ENCODE results near the gene CD2AP. TPM values are rescaled to one million over a fixed set of nuclear protein-coding genes. Genes with fewer than 3 reads are reported as not detected.
"Not testable (repeated sequence)": the region's sequence is repeated elsewhere in the genome, so short reads cannot be mapped to it uniquely, and the experiment has no call there.

The CD2AP gene, protein sequence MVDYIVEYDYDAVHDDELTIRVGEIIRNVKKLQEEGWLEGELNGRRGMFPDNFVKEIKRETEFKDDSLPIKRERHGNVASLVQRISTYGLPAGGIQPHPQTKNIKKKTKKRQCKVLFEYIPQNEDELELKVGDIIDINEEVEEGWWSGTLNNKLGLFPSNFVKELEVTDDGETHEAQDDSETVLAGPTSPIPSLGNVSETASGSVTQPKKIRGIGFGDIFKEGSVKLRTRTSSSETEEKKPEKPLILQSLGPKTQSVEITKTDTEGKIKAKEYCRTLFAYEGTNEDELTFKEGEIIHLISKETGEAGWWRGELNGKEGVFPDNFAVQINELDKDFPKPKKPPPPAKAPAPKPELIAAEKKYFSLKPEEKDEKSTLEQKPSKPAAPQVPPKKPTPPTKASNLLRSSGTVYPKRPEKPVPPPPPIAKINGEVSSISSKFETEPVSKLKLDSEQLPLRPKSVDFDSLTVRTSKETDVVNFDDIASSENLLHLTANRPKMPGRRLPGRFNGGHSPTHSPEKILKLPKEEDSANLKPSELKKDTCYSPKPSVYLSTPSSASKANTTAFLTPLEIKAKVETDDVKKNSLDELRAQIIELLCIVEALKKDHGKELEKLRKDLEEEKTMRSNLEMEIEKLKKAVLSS
- total RNA-seq, result 27.3 and 29.3 TPM in 2 replicates

DNA sequence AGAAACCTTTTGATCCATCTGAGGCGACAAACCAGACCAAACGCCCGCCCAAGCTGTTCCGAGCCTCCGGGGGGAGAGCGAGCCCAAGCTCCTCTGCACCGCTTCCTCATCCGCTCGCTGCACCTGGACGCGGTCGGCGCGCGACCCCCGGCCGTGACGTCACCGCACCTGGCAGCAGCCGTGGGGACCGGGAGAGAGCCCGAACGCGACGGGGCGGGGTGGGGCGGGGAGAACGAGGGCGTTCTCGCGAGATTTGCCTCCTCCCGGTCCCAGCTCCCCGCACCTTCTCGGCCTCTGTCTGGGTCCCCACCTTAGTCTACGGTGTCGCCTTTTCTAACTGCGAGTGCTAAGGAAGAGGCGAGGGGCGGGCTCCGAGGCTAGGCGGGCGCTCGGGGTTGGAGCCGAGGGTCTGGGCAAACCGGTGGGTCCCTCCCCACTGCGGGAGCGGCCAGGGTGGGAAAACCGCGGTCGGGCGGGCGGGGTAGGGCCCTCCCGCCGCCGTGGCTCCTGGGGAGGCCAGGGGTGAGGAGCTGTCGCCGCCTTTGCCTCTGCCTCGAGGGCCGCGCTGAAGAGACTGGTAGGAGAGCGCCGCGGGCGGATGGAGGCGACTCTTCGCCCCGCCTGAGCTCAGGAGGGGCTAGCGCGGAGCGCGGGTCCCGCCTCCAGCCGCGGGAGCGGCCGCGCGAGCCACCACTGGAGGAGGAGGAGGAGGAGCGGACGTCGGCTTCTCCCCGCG lies at the start of gene CD2AP:
TSS of gene CD2AP (plus strand) at position 293 of the 736 bp plus-strand sequence. CDS start 456 bp downstream, outside the sequence.
- Mint-ChIP-seq H3K27ac (peak within 1 kb of the TSS; percentile 96), H3K4me1 (ENCODE audit: low read depth) (peaks cover 45% of the 10 kb centered on the region), H3K4me3 (peak within 1 kb of the TSS; percentile 99), H3K9me3 (no peaks in the 10 kb centered on the region), H3K27me3 (ENCODE audit: insufficient read depth) (peaks cover 4% of the 10 kb centered on the region), H3K36me3 (ENCODE audit: low read depth) (peaks cover 2% of the 10 kb centered on the region)
- intact Hi-C loops (cut with micrococcal nuclease), result loop anchor here (1.0 to 5.0 kb wide), 4 partner anchors 63 to 1986 kb away; partner anchors contain the start of genes CENPQ and MMUT
- DNase-seq (ENCODE audit: low spot score), result peak; percentile 79

DNA sequence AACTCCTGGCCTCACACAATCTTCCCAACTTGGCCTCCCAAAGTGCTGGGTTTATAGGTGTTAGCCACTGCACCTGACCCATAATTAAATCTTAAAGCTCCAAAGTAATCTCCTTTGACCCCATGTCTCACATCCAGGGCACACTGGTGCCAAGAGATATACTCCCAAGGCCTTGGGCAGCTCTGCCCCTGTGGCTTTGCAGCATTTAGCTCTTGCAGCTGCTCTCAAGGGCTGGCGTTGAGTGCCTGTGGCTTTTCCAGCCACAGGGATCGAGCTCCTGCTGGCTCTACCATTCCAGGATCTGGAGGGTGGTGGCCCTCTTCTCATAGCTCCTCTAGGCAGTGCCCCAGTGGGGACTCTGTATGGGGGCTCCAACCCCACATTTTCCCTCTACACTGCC lies 49.3 kb upstream of the CD2AP start:
- H3K27me3 Mint-ChIP-seq (ENCODE audit: insufficient read depth), result peaks cover 7% of the 10 kb centered on the region
- H3K4me3 Mint-ChIP-seq, result no peak overlapping the region
- peaks cover 9% of the 10 kb centered on the region for H3K4me1 Mint-ChIP-seq (ENCODE audit: low read depth)
- no peaks in the 10 kb centered on the region for H3K36me3 Mint-ChIP-seq (ENCODE audit: low read depth)
- peaks cover 46% of the 10 kb centered on the region for H3K9me3 Mint-ChIP-seq
- intact Hi-C loops (cut with micrococcal nuclease), result no loop called here
- no peak overlapping the region for H3K27ac Mint-ChIP-seq
- no peak for DNase-seq (ENCODE audit: low spot score)

DNA sequence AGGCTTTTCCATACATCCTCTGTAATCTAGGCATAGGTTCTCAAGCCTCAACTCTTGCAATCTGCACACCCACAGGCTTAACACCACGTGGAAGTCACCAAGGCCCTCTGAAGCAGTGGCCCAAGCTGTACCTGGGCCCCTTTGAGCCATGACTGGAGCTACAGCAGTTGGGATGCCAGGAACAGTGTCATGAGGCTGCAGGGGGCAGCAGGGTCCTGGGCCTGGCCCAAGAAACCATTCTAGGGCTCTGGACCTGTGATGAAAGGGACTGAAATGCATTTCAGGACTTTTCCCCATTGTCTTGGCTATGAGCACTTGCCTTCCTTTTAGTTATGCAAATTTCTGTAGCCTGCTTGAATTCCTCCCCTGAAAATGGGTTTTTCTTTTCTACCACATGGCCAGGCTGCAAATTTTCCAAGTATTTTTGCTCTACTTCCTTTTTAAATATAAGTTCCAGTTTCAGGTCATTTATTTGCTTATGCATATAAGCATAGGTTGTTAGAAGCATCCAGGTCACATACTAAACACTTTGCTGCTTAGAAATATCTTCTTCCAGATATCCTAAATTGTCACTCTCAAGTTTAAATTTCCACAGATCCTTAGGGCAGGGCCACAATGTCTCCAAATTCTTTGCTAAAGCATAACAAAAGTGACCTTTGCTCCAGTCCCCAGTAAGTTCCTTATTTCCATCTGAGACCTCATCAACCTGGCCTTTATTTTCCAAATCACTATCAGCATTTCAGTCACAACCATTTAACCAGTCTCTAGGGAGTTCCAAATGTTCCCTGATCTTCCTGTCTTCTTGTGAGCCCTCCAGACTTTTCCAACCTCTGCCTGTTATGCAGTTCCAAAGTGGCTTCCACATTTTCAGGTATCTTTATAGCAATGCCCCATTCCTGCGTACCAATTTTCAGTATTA lies 48.6 kb upstream of the CD2AP start:
- Mint-ChIP-seq H3K27me3 (ENCODE audit: insufficient read depth) (peaks cover 7% of the 10 kb centered on the region), H3K4me1 (ENCODE audit: low read depth) (peaks cover 9% of the 10 kb centered on the region), H3K36me3 (ENCODE audit: low read depth) (no peaks in the 10 kb centered on the region), H3K9me3 (peaks cover 46% of the 10 kb centered on the region), H3K4me3 (no peak overlapping the region), H3K27ac (no peak overlapping the region)
- intact Hi-C loops (cut with micrococcal nuclease), result no loop called here
- no peak for DNase-seq (ENCODE audit: low spot score)

DNA sequence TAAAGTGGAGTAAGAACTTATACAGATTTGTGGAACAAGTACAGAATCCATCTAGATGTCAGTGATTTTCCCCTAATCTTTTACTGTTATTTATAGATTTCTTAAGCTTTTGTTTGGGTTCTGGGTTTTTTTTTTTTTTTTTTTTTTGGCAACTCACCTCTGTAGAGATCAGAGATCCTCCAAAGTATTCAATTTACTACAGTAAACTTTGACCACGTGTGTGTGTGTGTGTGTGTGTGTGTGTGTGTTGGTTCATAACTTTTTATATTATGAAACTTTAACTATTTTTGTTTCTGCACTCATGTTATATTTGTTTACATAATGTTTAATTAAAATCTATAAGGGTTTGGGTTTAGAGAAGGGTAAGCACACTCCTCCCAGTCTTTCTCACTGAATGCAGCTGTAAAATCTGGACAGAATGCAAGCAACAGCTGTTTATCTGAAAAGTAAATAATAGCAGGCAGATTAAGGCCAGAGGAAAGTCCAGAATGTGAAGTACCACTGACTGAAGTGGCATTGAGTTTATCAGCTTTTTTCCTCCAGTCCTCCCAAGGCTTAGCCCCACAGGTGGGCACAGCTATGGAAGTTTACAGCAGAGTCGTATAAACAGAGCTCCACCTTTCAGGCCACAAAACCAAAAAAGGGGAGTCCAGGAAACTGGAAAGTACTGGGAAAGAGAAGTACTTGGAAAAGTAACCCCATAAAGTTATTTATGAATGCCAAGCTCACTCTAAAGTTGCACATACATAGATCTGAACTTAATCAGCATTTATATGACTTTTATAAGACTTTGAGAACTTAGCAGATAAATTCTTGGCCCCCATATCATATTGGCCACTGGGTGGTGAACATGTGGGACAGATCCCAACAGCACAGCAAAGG lies 43.0 kb upstream of the CD2AP start:
- H3K27me3 Mint-ChIP-seq (ENCODE audit: insufficient read depth), result peaks cover 15% of the 10 kb centered on the region
- intact Hi-C loops (cut with micrococcal nuclease), result no loop called here
- no peak overlapping the region for H3K4me3 Mint-ChIP-seq
- H3K27ac Mint-ChIP-seq, result no peak overlapping the region
- DNase-seq (ENCODE audit: low spot score), result no peak
- H3K36me3 Mint-ChIP-seq (ENCODE audit: low read depth), result no peaks in the 10 kb centered on the region
- H3K4me1 Mint-ChIP-seq (ENCODE audit: low read depth), result peaks cover 5% of the 10 kb centered on the region
- H3K9me3 Mint-ChIP-seq, result peaks cover 19% of the 10 kb centered on the region

DNA sequence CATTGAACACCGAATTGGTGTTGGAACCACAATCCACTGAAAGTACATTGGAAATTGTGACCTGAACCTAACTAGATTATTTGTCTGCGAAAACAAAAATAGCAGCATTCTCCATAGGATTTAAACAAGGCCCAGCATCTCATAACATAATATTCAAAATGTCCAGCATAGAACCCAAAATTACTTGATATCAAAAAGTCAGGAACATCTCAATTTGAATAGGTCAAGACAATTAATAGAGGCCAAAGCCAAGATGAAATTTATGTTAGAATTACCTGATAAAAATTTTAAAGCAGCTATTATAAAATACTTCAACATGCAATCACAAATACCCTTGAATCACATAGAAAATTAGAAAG lies 42.4 kb upstream of the CD2AP start:
- intact Hi-C loops (cut with micrococcal nuclease), result no loop called here
- Mint-ChIP-seq H3K36me3 (ENCODE audit: low read depth) (no peaks in the 10 kb centered on the region), H3K4me1 (ENCODE audit: low read depth) (peaks cover 5% of the 10 kb centered on the region), H3K27ac (no peak overlapping the region), H3K9me3 (peaks cover 15% of the 10 kb centered on the region), H3K4me3 (no peak overlapping the region), H3K27me3 (ENCODE audit: insufficient read depth) (peaks cover 15% of the 10 kb centered on the region)
- DNase-seq (ENCODE audit: low spot score), result no peak

DNA sequence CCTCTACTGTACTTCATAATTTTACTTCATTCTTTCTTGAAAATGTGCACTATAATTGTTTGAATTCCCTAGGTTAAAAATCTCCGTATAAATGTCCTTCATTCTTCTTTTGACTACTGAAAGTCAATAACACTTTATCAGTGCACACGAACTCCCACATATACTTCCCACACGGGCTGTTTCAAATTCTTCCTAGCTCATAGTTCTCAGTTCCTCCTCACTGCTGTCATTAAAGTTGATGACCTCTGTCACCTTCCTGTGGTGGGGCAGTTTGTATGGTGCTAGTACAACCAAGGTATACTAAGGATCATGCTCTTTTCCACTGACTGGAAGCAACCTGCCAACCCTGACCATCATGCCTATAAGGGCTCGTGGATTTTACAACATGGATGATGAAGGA lies 40.0 kb upstream of the CD2AP start:
- Mint-ChIP-seq H3K27ac (no peak overlapping the region), H3K36me3 (ENCODE audit: low read depth) (no peaks in the 10 kb centered on the region), H3K4me3 (no peak overlapping the region), H3K4me1 (ENCODE audit: low read depth) (peaks cover 5% of the 10 kb centered on the region), H3K9me3 (no peaks in the 10 kb centered on the region), H3K27me3 (ENCODE audit: insufficient read depth) (peaks cover 13% of the 10 kb centered on the region)
- DNase-seq (ENCODE audit: low spot score), result no peak
- intact Hi-C loops (cut with micrococcal nuclease), result no loop called here

DNA sequence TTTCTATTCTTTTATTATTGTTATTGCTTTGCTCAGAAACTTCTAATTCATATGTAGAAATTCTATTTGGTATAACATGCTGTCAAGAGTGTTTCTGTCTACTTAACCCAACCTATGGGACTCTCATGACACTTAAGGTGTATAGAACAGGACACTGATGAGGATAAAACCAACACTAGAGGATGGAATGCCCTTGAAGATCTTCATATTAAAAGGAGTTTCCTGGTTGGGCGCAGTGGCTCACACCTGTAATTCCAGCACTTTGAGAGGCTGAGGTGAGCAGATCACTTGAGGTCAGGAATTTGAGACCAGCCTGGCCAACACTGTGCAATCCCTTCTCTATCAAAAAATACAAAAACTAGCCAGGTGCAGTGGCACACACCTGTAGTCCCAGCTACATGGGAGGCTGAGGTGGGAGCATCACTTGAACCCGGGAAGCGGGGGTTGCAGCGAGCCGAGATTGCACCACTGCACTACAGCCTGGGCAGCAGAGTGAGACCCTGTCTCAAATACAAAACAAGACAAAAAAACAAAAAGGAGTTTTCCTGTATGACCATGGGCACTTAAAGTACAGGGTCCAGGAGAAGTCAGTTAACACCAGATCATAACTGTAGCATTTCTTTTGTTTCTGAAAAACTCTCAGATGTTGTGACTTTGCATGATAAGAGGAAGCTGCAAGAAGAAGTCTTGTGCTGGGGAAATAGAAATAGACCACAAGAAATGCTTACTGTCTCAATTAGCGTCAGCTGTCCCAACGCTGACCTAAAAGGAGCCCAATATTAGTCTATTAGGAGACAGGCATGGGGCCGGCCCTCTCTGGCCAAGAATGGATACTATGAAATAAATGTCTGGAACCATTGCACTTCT lies 38.9 kb upstream of the CD2AP start:
- Mint-ChIP-seq H3K36me3 (ENCODE audit: low read depth) (no peaks in the 10 kb centered on the region), H3K27me3 (ENCODE audit: insufficient read depth) (peaks cover 11% of the 10 kb centered on the region)

DNA sequence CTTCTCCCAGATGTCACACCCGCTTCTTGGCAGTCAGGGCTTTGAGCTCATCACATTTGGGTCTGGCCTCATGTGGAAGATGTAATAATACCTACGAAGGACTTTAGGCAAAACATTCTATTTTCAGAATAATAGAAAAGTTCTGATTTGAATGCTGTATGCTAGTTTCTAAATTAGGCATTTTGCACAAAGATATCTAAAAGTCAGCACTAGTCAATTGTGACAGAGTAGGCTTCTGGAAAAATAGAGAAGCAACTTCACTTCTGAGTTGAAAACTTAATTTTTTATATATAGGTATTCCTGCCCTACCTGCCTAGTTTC lies 38.3 kb upstream of the CD2AP start:
- Mint-ChIP-seq H3K9me3 (no peaks in the 10 kb centered on the region), H3K27me3 (ENCODE audit: insufficient read depth) (peaks cover 11% of the 10 kb centered on the region), H3K4me3 (no peak overlapping the region), H3K4me1 (ENCODE audit: low read depth) (peaks cover 5% of the 10 kb centered on the region), H3K36me3 (ENCODE audit: low read depth) (no peaks in the 10 kb centered on the region), H3K27ac (no peak overlapping the region)
- intact Hi-C loops (cut with micrococcal nuclease), result no loop called here
- DNase-seq (ENCODE audit: low spot score), result no peak

More for the DNA sequence above, 38.9 kb upstream of the CD2AP start:
- H3K9me3 Mint-ChIP-seq, result no peaks in the 10 kb centered on the region
- intact Hi-C loops (cut with micrococcal nuclease), result no loop called here
- H3K27ac Mint-ChIP-seq, result no peak overlapping the region
- no peak overlapping the region for H3K4me3 Mint-ChIP-seq
- peaks cover 5% of the 10 kb centered on the region for H3K4me1 Mint-ChIP-seq (ENCODE audit: low read depth)
- no peak for DNase-seq (ENCODE audit: low spot score)

DNA sequence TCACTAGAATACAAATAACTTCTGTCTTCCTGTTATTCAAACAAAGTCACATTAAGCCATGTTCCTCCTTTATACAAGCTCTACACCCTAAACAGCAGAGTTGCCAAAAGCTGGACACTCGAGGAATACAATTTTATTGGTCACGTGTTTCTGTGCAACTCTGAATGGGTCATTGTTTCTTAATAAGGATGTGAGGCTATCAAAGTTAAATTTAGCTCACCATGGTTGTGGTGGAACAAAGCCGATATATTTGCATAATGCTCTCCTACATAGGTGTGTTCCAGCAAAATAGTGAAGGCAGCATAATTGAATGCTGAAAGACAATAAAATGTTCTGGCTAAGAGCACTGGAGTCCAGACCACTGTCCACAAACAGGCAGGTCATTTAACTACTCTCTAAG lies 36.9 kb upstream of the CD2AP start:
- no peak for DNase-seq (ENCODE audit: low spot score)
- Mint-ChIP-seq H3K27ac (no peak overlapping the region), H3K36me3 (ENCODE audit: low read depth) (no peaks in the 10 kb centered on the region), H3K9me3 (no peaks in the 10 kb centered on the region), H3K4me1 (ENCODE audit: low read depth) (peaks cover 5% of the 10 kb centered on the region), H3K4me3 (no peak overlapping the region), H3K27me3 (ENCODE audit: insufficient read depth) (peaks cover 9% of the 10 kb centered on the region)
- intact Hi-C loops (cut with micrococcal nuclease), result no loop called here

DNA sequence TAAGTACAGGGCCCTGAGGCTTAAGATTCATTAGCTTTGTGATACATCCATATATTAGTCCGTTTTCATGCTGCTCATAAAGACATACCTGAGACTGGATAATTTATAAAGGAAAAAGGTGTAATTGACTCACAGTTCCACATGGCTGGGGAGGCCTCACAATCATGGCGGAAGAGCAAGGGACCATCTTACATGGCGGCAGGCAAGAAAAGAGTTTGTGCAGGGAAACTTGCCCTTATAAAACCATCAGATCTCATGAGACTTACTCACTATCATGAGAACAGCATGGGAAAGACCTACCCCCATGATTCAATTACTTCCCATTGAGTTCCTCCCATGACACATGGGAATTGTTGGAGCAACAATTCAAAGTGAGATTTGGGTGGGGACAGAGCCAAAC lies 32.6 kb upstream of the CD2AP start:
- H3K27me3 Mint-ChIP-seq (ENCODE audit: insufficient read depth); H3K9me3 Mint-ChIP-seq; DNase-seq (ENCODE audit: low spot score); intact Hi-C loops (cut with micrococcal nuclease); H3K36me3 Mint-ChIP-seq (ENCODE audit: low read depth); H3K4me3 Mint-ChIP-seq; H3K27ac Mint-ChIP-seq: not testable (repeated sequence)
- peaks cover 12% of the 10 kb centered on the region for H3K4me1 Mint-ChIP-seq (ENCODE audit: low read depth)

DNA sequence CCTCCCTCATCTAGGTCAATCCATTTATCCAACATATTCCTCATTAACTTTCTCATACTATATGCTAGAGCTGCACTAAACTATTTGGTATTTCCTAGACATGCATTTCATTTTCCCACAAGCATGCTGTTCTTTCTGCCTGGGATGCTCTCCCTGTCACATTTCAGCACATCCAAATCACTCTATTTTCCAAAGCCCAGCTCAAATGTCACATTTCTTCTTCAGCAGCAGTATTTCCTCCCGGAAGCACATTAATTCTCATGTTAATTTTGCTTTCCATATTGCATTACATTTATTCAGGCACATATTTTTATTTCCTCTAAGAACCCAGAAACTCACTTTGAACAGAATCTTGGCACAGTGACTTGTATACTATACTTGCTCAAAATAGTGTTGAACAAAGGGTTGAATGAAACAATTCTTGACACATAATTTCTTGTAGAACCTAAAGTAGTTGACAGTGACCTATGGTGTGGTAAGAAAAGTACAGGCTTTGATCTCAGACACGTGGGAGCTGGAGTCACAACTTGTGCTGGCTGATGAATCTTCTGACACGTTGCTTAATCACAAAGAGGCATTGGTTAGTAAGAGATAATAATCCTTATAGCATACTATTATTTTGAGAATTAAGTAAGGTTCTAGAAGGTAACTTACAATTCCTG lies 30.8 kb upstream of the CD2AP start:
- no peaks in the 10 kb centered on the region for H3K9me3 Mint-ChIP-seq
- H3K27ac Mint-ChIP-seq, result no peak overlapping the region
- H3K4me1 Mint-ChIP-seq (ENCODE audit: low read depth), result peaks cover 12% of the 10 kb centered on the region
- H3K36me3 Mint-ChIP-seq (ENCODE audit: low read depth), result no peaks in the 10 kb centered on the region
- intact Hi-C loops (cut with micrococcal nuclease), result no loop called here
- DNase-seq (ENCODE audit: low spot score), result no peak
- H3K4me3 Mint-ChIP-seq, result no peak overlapping the region
- H3K27me3 Mint-ChIP-seq (ENCODE audit: insufficient read depth), result no peaks in the 10 kb centered on the region
